GM12872 (cell line): ENCODE measurements around the gene CLSTN2.

ENCODE experiments used
- TF ChIP-seq, protein P1 (sequence below): IDR thresholded peaks from 3 replicates; pipeline ENCODE4 v1.5.1; 2011; ENCODE audit warnings: low read depth, mild to moderate bottlenecking, low read length, moderate library complexity; ENCODE audit not compliant: insufficient read depth

The CLSTN2 gene

DNA sequence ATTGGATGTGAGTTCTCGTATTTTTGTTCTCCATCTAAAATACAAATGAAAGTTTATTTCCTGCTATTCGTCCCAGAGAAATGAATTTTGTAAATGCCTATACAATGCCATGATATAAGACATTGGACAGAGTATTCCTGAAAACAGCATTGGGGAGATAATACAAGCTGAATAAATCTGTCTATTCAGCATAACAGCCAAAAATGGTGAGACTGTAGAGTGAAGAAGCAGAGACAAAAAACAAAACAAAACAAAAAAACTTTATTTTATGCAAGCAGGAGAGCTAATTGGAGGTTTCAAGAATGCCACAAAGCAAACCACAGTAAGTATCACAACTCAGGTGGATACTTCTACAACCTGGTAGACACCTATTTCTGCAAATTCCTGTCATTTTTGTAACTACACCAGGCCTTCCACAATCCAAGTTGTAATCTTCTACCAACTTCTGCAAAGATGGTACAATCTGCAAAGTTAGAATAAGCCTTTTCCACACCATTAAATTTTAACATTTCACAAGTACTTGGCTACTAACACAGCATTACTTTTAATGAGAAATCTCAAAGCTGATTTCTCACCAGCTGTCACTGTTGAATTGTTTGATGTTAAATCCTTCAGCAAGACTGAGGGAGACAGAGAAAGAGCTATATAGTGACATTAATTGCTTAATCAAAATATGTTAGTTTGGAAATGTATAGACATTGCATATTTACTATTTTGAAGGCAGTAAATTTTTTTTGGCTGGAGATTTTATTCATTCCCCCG, 163.1 kb downstream of the CLSTN2 start:
- TF ChIP-seq, protein P1, sequence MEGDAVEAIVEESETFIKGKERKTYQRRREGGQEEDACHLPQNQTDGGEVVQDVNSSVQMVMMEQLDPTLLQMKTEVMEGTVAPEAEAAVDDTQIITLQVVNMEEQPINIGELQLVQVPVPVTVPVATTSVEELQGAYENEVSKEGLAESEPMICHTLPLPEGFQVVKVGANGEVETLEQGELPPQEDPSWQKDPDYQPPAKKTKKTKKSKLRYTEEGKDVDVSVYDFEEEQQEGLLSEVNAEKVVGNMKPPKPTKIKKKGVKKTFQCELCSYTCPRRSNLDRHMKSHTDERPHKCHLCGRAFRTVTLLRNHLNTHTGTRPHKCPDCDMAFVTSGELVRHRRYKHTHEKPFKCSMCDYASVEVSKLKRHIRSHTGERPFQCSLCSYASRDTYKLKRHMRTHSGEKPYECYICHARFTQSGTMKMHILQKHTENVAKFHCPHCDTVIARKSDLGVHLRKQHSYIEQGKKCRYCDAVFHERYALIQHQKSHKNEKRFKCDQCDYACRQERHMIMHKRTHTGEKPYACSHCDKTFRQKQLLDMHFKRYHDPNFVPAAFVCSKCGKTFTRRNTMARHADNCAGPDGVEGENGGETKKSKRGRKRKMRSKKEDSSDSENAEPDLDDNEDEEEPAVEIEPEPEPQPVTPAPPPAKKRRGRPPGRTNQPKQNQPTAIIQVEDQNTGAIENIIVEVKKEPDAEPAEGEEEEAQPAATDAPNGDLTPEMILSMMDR: no peak

DNA sequence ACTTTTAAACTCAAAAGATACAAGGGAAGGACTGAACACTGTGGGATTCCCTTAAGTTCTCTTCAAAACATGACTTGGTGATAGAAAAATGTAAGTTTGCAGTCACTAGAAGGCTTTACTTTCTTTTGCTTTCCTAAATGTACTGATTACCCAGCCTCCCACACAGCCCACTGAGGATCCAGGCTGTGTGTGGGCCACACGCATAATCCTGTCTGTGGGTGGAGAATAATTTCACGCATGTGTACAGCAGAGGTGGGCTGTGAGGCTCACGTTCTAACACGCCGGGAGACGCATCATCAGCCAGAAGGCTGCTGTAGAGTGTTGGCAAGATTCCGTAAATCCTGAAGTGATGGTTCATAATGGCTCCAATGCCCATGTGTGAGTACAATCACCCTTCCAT, 165.5 kb downstream of the CLSTN2 start:
- TF ChIP-seq, protein P1: no peak

DNA sequence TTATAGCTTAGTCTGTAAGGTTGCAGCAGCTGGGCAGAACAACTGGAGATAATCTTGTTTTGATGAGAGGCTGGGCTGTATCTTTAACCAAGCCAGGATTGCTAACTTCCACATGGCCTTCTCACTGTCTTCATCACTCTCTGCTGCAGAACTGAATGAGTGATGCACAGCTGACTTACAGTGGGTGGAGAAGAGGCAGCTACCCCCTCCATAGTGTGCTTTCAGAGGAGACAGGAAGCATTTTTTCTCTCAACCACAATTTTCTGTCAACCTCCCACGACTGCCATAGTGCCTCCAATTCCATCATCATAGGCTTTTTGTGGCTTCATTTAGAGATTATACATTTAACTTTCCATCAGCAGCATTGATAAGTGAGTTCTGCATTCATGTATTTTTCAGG, 168.2 kb downstream of the CLSTN2 start:
- TF ChIP-seq, protein P1: no peak

DNA sequence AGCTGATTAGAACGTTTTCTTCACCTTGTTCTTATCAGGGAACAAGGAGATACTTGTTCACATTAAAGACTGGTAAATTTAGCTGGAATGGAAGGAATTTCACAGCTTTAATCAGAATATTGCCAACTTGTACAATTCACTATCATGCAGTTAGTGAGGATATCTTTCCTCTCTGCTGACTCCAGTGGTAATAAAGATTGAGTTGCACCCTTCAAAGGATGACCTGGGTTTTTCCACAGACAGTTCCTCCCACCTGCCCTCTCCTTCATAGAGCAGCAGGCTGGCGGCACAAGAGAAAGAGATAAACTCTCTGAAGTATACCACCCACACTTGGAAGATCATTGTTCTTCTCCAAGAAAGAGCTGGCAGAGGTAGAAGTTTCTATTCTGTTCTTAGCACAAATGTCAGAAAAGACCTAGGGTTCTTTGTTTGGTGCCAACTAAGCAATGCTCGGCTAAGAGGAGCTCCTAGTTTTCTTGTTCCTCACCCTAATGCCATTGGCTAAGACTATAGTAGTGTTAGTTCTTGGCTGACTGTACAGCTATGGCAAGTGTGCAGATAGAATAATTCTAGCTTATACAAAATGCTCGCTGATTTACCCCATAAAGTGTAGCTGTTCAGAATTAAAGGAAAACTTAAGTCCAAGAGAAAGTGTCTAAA, 169.1 kb downstream of the CLSTN2 start:
- TF ChIP-seq, protein P1: no peak

DNA sequence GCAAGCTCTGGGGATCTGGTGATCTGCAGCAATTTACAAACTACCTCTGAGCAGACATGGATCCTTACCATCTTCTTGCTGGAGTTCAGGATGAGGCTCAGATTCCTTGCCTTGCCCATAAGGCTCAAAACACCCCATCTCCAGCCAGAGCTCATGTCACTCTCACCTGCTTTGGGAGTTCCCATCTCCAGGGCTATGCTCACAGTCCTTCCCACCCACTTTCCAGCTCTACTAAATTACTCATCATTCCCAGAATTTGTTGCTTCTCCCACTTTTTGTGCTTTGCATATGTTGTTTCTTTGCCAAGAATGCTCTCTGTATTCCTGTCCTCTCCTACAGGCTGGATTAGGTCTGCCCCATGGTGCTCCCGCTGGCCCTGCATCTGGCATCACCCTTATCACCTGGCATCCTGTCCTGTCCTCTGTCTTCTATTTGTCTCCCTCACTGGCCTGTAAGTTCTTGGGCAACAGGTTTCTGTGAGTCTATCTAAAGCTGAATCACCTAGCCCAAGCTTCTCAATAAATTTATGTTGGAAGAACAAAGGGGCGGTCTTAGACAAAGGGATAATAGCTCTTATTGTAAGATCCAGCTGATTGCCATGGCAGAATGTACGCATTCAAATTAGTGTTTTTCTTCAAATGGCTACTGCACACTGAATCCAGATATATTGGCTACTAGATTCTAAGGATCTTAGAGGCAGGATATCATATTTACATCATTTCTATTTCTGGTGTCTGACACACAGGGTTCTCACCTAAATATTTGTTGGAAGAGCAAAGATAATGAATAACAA, 179.2 kb downstream of the CLSTN2 start:
- TF ChIP-seq, protein P1: no peak

DNA sequence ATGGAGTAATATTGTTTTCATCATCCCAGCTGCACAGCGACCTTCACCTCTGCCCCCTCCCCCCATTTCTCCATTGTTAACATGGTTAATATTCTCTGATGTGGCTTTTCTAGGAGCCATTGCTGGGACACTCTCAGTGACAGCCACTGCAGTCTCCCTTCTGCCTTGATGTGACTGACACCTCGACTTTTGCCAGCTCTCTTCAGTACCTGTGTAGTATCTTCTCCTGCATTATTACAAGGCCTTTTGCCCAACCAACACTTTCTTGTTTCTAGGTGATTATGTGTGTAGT, 179.8 kb downstream of the CLSTN2 start:
- TF ChIP-seq, protein P1: no peak

DNA sequence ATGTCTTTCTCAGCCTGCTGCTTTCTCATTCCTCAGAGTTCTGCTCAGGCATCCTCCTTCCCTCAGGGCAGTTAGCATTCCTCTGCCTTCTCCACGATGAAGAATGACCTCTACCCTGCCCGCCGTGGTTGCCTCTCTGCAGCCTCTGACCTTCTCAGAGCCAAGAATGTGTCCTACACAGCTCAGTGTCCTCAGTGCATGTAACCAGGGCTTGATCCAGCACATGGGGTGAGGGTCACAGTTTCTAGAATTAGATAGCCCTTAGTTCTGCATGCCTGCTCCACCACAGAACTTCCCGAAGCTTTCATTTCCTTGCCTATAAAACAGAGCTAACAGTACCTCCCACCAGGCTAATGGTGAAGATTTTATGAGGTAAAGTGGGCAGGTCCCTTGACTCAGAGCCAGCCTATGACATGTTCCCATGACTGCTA, 182.1 kb downstream of the CLSTN2 start:
- TF ChIP-seq, protein P1: no peak
